ENCODE data around the gene SYK.

SYK gene

DNA sequence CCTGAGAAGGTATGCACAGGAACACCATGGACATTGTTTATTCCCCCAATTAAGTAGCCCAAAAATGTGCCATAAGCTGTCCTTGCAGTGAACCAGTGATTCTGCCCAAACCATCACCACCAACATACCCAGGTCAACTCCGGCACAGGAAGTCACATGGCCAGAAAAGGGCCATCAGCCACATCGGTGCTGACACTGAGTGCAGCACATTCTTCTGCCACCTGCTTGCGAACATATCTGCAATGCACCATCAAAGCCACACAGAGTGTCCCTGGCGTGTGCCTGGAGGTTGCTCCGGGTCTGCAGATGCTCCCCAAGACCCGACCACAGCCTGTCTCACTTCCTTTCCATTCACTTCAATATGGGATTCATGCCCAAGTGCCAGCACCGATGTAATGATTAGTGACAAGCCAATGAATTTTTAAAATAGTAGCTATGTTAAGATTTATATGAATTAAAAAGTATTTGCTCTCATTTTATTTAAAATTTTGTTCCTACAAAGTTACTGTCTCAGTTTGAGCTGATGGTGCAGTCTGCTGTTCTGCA lies 37.6 kb downstream of the SYK start:
- no peak overlapping the region for H3K4me3 ChIP-seq (ENCODE audit: control insufficient read depth, low read depth, low read length)
- DNase-seq (ENCODE audit: low read depth), result no peak
- TF ChIP-seq, protein P1, sequence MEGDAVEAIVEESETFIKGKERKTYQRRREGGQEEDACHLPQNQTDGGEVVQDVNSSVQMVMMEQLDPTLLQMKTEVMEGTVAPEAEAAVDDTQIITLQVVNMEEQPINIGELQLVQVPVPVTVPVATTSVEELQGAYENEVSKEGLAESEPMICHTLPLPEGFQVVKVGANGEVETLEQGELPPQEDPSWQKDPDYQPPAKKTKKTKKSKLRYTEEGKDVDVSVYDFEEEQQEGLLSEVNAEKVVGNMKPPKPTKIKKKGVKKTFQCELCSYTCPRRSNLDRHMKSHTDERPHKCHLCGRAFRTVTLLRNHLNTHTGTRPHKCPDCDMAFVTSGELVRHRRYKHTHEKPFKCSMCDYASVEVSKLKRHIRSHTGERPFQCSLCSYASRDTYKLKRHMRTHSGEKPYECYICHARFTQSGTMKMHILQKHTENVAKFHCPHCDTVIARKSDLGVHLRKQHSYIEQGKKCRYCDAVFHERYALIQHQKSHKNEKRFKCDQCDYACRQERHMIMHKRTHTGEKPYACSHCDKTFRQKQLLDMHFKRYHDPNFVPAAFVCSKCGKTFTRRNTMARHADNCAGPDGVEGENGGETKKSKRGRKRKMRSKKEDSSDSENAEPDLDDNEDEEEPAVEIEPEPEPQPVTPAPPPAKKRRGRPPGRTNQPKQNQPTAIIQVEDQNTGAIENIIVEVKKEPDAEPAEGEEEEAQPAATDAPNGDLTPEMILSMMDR (IDR thresholded peaks at IDR 0.05; ENCODE audit: control insufficient read depth, insufficient read depth, low read depth, low read length, missing control alignments), result no peak

DNA sequence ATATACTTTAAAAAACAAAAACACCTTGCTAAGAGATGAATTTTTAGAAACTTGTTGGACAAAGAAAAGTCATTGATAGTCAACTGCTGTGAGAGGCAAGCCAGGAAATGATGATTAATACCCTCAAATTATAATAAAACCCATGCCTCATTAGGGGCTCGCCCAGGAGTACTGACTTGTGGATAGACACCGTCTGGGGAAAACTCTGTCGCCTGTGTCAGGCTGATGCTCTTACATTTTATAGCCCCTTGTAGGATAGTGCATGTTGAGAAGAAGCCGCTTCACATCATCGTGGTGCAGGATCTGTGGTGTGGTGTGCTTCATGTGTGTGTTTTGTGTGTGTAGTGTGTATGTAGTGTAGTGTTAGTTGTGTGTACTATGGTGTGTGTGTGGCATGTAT lies 39.1 kb downstream of the SYK start:
- no peak overlapping the region for H3K4me3 ChIP-seq (ENCODE audit: control insufficient read depth, low read depth, low read length)
- DNase-seq (ENCODE audit: low read depth), result no peak
- TF ChIP-seq, protein P1 (IDR thresholded peaks at IDR 0.05; ENCODE audit: control insufficient read depth, insufficient read depth, low read depth, low read length, missing control alignments), result no peak

DNA sequence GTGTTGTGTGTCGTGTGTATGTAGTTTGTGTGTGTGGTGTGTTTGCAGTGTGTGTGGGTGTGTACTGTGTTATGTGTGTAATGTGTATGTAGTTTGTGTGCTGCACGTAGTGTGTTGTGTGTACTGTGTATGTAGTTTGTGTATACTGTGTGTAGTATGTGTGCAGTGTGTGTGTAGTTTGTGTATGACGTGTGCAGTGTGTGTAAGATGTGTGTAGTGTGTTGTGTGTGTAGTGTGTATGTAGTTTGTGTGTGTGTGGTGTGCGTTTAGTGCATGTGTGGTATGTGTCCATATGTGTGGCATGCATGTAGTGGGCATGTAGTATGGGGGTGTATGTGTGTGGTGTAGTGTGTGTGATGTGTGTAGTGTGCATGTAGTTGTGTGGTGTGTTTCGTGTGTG lies 39.6 kb downstream of the SYK start:
- TF ChIP-seq, protein P1 (IDR thresholded peaks at IDR 0.05; ENCODE audit: control insufficient read depth, insufficient read depth, low read depth, low read length, missing control alignments), result no peak
- DNase-seq (ENCODE audit: low read depth), result no peak

DNA sequence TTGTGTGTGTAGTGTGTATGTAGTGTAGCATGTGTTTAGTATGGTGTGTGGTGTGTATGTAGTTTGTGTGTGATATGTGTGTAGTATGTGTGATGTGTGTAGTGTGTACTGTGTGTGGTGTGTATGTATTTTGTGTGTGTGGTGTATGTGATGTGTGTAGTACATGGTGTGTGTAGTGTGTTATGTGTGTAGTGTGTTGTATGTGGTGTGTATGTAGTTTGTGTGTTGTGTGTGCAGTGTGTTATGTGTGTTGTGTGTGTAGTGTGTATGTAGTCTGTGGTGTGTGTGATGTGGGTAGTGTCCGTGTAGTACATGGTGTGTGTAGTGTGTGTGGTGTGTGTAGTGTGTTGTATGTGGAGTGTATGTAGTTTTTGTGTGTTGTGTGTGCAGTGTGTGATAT lies 40.0 kb downstream of the SYK start:
- TF ChIP-seq, protein P1 (IDR thresholded peaks at IDR 0.05; ENCODE audit: control insufficient read depth, insufficient read depth, low read depth, low read length, missing control alignments), result no peak
- H3K4me3 ChIP-seq (ENCODE audit: control insufficient read depth, low read depth, low read length), result no peak overlapping the region
- DNase-seq (ENCODE audit: low read depth), result no peak

More for the DNA sequence above, 39.6 kb downstream of the SYK start:
- H3K4me3 ChIP-seq (ENCODE audit: control insufficient read depth, low read depth, low read length), result no peak overlapping the region

DNA sequence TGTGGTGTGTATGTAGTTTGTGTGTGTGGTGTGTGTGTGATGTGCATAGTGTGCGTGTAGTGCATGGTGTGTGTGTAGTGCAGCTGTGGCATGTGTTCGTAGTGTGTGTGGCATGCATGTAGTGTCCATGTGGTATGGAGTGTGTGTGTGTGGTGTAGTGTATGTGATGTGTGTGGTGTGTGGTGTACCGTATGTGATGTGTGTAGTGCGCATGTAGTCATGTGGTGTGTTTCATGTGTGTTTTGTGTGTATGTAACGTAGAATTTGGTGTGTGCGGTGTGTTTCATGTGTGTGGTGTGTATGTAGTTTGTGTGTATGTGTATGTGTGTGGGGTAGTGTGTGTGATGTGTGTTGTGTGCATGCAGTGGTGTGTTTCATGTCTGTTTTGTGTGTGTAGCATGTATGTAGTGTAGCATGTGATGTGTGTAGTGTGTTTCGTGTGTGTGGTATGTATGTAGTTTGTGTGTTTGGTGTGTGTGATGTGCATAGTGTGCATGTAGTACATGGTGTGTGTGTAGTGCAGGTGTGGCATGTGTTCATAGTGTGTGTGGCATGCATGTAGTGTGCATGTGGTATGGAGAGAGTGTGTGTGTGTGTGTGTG lies 40.7 kb downstream of the SYK start:
- DNase-seq (ENCODE audit: low read depth), result no peak
- TF ChIP-seq, protein P1 (IDR thresholded peaks at IDR 0.05; ENCODE audit: control insufficient read depth, insufficient read depth, low read depth, low read length, missing control alignments), result no peak
- no peak overlapping the region for H3K4me3 ChIP-seq (ENCODE audit: control insufficient read depth, low read depth, low read length)

DNA sequence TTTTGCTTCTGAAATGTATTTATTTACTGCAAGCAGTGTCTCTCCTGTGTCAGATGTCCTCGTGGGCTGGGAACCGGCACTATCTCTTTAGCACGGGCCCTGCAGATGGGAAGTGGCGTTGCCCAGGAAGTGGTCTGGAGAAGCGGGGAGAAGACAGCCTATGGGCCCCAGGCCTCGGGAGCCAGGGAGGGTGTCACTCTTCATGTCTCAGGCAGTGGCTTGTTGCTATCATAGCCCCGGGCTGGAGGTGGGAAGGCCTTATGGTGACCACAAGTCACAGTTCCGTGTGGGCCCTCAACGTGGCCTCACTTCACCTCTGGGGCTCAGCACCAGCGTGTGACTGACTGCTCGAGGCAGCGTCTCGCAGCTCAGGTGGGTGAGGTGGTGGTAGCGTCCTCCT lies 41.4 kb downstream of the SYK start:
- DNase-seq (ENCODE audit: low read depth), result no peak
- H3K4me3 ChIP-seq (ENCODE audit: control insufficient read depth, low read depth, low read length), result no peak overlapping the region
- TF ChIP-seq, protein P1 (IDR thresholded peaks at IDR 0.05; ENCODE audit: control insufficient read depth, insufficient read depth, low read depth, low read length, missing control alignments), result no peak

Measured in AG09309 (cell line).